OCI-LY1 (cell line): Measurements from ENCODE around the gene TMEM92.

Experiments
- CTCF ChIP-seq: fragments of 200-600 bp; sonication (generic), shearing (Covaris generic); IDR thresholded peaks from 2 replicates; pipeline ENCODE4 v1.5.1; 2017; ENCODE audit warnings: mild to moderate bottlenecking, antibody characterized with exemption, low read length, moderate library complexity, mixed read lengths
- EZH2 ChIP-seq: fragments of 200-600 bp; sonication (generic), shearing (Covaris generic); IDR thresholded peaks from 2 replicates; pipeline ENCODE4 v1.8.0; 2017; ENCODE audit warnings: borderline replicate concordance, mixed run types, mild to moderate bottlenecking, antibody characterized with exemption, low read length, moderate library complexity, mixed read lengths

GRCh38 chr17:50329716-50330115, 55.5 kb downstream of the TMEM92 start:
- TF ChIP-seq CTCF (no peak), EZH2 (no peak)
